Activated T-cell treated with anti-CD3 and anti-CD28 coated beads for 24 hours (primary cell): ENCODE measurements around the gene RPLP1.

Experiments used
- DNase-seq: peaks from one replicate; pipeline ENCODE4 v3.0.0-alpha.2; 2020; ENCODE audit warnings: low read depth

The RPLP1 gene

DNA sequence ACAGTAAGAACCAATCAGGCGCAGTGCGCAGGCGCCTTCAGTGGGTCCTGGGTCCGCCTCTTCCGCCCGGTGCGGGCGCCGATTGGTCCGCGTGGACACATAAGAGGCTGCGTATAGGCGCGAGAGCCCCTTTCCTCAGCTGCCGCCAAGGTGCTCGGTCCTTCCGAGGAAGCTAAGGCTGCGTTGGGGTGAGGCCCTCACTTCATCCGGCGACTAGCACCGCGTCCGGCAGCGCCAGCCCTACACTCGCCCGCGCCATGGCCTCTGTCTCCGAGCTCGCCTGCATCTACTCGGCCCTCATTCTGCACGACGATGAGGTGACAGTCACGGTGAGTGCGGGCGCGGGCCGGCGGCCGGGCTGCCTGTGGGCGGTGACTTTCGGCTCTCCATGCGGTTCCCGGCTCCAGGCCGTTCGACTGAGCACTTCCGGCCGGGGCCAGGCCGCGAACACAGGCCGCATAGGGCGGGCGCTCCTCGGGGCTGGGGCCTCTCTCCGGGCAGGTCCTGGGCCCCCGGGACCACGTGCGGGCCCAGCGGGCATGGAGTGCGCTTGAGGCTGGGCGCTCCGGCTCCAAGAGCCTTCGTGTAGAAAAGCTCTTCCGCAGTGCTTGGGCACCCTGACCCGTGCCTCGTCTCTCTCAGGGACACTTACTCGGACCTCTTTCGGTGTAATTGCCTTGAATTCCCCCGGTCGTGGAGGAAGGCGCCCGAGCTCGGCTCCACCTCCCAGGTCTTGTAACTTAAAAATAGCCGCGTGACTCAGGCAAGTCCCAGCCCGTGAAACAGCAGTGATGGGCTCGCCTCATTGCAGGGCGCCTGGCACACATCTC is at the start of gene RPLP1:
Gene RPLP1 (plus strand): TSS at position 127 of the 830 bp plus-strand sequence. CDS start 131 bp downstream, at position 258.
- DNase-seq, result peak; percentile 93

GRCh38 chr15:69403594-69403993 is 49.0 kb upstream of the RPLP1 start:
- no peak for DNase-seq

- DNase-seq, result no peak
These were observed 47.5 kb upstream of the RPLP1 start for GRCh38 chr15:69405110-69405509.

- no peak for DNase-seq
These were observed 44.8 kb upstream of the RPLP1 start for GRCh38 chr15:69407719-69408400.

GRCh38 chr15:69408841-69409240 is 43.8 kb upstream of the RPLP1 start:
- no peak for DNase-seq

DNA sequence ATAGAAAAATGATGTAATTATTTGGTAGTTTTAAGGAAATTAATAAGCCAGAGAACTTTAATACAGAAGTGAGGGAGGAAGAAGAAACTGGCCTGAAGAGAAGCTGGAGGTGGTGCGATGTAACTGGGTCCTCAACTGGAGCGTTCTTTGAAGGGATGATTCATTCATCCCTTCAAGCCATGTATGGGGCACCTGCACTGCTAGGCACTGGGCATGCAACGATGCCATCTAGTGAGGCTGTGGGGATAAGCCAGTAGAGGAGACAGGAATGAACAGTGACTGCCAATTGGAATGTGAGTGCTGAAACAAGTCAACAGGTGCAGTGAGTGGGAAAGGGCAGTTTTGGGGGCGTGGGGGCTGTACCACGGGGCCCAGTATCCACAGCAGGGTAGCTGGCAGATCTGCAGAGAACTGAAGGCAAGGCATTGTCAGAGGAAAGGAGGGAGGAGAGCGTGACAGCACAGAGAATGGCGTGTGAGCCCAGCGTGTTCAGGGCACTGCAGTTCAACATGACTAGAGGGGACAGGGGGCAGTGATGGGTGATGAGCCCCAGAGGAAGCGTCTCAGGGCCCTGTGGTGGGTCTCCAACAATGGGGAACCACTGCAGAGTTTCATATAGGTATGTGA is 42.3 kb upstream of the RPLP1 start:
- no peak for DNase-seq

GRCh38 chr15:69412274-69412673 is 40.3 kb upstream of the RPLP1 start:
- DNase-seq, result no peak

GRCh38 chr15:69412701-69413100 is 39.9 kb upstream of the RPLP1 start:
- DNase-seq, result no peak

- DNase-seq, result peak; percentile 88
These were observed 38.6 kb upstream of the RPLP1 start, which contains the start of gene KIF23 for GRCh38 chr15:69413822-69414700. TSS of gene KIF23 (plus strand) at chr15:69414349. CDS start at chr15:69414466, 117 bp downstream.

- no peak for DNase-seq
These were observed 37.9 kb upstream of the RPLP1 start for GRCh38 chr15:69414701-69415167.

- no peak for DNase-seq
These were observed 37.2 kb upstream of the RPLP1 start for GRCh38 chr15:69415381-69415780.

GRCh38 chr15:69417581-69417980 is 35.0 kb upstream of the RPLP1 start:
- no peak for DNase-seq

GRCh38 chr15:69421498-69421897 is 31.1 kb upstream of the RPLP1 start:
- DNase-seq, result no peak

GRCh38 chr15:69422336-69422895 is 30.2 kb upstream of the RPLP1 start:
- no peak for DNase-seq

DNA sequence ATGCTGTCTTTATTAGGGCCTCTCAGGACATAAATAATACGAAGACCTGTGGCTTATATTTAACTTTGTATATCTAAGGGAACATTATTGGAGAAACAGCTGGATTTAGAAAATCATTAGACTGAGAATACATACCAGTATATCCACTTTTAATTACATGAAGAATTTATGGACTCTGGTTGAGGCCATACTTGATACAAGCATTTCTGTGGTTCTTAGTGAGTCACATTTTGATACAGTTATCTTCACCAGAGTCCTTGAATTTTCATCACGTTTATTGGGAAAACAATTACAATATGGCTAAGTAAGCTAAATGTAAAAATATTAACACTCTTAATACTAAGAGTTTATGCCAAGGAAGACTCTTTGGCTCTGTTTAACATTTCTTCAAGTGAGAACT is 28.6 kb upstream of the RPLP1 start:
- no peak for DNase-seq

GRCh38 chr15:69424748-69425413 is 27.7 kb upstream of the RPLP1 start:
- no peak for DNase-seq

GRCh38 chr15:69433831-69434230 is 18.8 kb upstream of the RPLP1 start:
- DNase-seq, result no peak

DNA sequence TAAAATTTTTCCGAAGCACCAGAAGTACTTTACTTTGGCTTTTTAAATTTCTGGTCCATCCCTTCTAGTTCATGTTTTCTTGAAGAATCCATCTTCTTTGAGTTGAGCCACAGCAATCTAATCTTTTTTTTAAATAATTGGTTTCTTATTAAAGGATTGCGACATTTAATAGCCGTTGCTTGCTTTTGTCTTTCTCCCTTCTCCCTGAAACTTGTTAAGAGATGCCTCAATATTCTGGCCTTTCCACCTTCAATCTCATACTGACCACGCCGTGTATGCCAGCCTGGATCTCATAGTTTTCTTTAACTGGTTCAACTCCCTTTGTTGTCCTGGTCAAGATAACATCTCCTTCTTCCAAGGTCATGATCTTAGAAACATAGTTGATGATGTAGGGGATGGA is 18.4 kb upstream of the RPLP1 start:
- no peak for DNase-seq

DNA sequence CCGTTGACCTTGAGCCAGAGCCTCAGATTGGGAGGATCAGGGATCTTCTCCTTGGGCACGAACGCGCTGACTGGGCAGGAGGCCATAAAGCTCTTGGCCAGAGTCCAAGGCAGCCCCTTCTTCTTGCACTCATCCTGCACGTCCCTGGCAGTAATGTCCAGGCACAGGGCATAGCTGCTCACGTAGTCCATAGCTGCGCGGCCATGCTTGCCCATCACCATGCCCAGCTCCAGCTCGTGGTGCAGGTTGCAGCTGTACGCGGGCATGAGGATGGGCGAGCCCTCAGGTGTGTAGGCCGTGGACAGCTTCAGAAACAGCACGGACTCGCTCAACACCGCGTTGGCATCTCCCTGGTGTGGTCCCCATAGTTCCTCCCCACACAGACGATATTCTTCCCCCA is 17.9 kb upstream of the RPLP1 start:
- DNase-seq, result no peak

DNA sequence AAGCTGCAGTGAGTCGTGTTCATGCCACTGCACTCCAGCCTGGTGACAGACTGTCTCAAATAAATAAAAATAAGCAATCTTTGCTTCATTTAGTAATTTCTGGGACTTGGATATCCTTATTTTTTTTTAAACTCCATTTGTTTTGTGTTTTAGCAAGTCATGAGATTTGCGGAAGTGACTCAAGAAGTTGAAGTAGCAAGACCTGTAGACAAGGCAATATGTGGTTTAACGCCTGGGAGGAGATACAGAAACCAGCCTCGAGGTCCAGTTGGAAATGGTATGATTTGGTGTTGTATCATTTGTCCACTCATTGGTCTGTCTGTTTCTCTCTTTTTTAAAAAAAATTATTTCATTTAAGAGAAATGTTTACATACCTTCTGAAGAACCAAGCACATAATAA is 16.6 kb upstream of the RPLP1 start:
- no peak for DNase-seq

- DNase-seq, result no peak
These were observed 15.7 kb upstream of the RPLP1 start for GRCh38 chr15:69436951-69437350.
